SIG-M5 treated with dmso at 0.1 percent for 504 hours (cell line): ENCODE measurements around the gene TPRG1L.

ENCODE experiments used
- DNase-seq: peaks from one replicate; lab custom pipeline; 2025; ENCODE audit not compliant: unreplicated experiment; lab: John Stamatoyannopoulos, UW

TPRG1L gene

GRCh38 chr1:3626025-3626424 is 1.2 kb downstream of the TPRG1L start:
- no peak for DNase-seq

DNA sequence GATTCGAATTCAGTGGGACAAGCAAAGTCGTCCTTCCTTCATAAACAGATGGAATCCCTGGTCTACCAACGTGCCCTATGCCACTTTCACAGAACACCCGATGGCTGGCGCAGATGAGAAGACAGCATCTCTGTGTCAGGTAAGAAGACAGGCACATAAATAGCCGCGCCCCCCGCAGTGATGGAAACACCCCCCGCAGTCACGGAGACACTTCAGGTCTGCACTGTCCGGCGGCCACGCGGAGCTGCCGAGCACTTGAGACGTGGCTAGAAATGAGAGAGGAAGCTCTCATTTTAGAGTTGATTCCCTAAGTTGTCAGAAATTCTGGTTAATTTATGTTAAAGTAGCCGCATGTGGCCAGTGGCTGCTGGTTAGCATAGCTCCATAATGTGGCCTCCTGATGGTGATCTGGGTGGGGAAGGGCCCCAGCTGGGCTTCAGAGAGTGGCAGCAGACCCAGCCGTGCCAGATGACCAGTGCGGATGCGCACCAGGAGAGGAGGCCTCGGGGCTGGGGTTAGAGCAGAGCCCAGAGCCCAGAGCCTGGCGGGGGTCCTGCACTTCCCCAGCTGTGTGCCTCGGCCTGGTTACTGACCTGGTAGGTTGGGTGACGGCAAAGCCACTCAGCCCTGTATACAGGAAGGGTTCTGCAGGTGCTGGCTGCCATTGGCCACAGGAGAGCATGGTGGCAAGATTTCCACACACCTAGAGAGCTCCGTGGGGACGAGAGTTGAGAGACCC is 2.9 kb downstream of the TPRG1L start:
- DNase-seq, result no peak

- DNase-seq, result no peak
Measured at GRCh38 chr1:3628445-3628844, 3.6 kb downstream of the TPRG1L start.

DNA sequence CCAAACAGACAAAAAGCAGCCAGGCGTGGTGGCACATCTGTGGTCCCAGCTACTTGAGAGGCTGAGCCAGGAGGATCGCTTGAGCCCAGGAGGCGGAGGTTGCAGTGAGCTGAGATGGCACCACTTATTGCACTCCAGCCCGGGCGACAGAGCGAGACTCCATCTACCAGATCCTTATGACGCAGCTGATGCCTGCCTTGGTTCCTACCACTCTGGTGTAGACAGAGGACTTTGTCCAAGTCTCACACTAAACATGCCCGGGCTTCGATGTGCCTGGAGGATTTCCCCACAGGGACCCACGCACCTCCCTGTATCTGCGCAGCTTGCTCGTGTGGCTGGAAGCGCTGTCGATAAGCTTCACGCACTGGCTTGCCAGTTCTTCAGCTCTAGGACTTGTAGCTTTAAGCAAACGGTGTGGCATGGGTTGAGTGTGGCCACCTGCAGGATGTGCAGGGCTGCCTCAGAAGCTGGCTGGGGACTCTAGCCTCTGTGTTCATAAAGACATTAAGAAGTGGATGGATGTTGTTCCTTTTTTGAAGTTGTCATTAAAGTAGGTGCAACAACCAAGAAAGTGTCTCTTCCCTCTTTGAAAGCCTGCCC is 4.8 kb downstream of the TPRG1L start:
- DNase-seq, result no peak

- DNase-seq, result no peak
Measured at GRCh38 chr1:3630161-3630611, 5.4 kb downstream of the TPRG1L start.

DNA sequence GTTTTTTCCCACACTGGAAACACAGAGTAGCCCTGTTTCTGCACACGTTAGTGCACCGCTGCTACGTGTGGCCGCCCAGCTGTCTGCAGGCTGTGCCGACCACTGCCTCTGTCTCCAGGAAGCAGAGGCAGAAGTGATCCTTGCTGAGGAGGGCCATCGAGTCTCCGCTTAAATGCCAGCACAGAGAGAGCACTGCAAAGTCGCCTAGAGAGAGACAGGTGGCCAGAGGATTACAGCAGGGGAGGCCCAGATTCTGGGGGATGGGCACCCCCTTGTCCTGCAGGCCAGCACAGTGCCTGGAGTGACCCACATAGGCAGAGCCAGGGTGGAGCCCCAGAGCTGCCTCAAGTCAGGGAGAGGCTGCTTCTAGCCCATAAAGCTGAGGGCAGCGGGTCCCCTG is 6.1 kb downstream of the TPRG1L start:
- DNase-seq, result no peak

DNA sequence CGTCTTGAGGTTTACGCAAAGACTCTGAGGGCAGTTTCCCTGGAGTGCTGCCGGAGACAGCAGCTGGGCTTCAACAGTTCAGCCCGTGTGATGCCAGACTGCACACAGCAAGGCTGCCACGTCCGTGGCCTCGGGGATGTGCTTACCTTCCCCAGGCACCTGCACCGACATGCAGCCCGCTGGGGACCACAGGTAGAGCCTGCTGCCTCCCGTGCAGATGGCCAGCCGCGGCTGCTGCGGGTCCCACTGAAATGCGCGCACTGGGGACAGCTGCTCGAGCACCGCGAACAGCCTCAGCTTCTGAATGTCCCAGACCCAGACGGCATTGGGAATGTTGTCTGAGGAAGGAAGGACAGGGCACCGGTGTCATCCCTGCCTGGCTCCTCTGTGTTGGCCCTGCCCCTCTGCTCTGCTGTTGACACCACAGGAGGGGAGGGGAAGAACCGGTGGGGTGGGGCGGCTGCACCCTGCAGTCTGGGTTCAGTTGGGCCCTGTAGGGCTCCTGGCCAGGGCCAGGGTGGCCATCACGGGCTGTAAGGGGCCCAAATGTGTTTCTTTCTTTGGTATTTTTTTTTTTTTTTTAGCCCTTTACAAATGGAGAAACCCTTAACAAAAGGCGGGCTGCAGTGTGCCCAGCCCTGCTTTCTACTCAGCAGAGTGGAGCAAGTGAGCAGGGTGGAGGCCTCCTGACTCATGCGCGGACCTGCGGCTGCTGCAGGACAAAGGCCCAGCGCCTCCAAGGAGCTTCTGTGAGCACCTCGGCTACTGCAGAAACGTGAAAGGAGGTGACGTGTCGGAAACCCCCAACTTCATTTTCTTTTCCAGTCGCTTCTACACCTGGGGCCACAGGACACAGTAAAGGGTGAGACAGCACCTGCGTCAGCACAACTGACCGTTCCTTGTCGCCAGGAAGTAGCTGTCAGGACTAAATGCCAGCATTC is 6.8 kb downstream of the TPRG1L start:
- no peak for DNase-seq

DNA sequence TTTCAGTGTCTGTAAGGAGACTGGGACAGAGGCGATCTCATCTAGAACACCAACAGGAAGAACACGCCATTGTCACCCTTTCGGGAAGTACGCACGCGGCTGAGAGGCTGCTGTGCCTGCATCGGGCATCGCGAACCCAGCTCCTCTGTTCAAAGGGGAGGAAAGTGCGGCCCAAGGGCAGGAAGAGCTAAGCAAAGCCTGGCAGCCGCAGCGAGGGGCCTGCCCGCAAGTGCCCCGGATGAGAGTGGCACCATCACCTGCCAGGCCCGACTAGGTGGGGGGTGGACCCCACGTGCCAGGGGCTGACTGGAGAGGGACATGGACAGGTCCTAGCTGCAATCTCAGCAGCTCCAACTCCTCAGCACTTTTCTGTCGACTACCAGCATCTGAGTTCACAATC is 7.5 kb downstream of the TPRG1L start:
- no peak for DNase-seq

DNA sequence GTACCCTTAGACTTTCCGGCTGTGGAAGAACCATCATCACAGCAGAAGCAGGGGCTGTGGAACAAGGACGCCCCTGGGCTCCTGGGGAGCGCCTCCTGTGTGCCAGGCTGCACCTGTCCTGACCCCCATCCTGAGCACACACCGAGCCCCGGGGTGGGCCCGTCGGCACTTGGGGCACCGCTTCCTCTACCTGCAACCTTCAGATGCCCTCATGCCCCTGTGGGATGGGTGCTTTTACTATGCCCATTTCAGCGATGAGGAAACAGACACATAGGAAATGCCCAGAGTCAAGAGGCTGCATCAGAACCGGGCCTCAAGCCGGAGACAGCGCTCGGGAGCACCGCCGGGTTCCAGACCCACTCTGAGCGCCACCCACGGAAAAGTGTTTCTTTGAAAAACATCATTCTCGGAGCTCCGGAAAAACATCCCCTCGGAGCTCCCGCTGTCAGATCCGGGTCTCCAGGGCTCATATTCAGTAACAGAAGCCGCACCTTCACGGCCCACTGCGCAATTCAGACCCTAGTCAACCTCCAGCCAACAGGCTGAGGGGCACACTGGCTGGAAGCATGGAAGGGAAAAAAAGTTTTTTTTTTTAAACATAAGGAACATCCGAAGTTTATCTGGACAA is 8.0 kb downstream of the TPRG1L start:
- no peak for DNase-seq

GRCh38 chr1:3633344-3634058 is 8.7 kb downstream of the TPRG1L start:
- DNase-seq, result no peak

DNA sequence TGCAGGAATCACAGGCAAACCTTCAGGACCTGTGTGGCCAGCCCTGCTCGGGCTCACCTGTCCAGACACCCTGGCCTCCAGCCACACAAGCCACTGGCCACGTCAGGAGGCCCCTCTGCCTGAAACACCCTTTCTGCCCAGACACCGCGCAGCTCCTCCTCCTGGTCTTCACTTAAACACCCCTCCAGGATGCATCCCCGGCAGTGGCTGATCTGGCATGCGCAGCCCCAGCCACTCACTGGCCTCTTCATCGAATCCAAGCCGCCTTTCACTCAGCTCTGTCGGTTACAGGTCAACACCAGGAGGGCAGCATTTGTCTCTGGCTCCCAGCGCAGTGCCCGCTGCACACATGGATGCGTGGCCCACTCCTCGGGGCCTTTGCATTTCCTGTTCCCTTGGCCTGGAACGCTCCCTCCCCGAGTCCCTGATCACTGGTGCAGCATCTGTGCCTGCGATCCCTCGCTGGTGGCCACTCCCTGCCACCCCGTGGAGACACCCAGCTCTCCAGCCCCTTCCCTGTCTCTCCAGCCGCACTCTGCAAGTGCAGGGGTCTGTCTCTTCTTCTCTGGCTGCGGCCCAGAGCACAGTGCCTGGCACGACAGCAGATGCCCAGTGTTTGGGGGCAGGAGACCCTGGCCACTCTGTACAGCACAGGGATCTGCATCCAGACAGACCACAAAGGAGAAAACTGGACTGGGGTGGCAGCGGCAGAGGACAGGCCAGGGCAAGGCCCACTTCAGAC is 9.4 kb downstream of the TPRG1L start:
- no peak for DNase-seq

DNA sequence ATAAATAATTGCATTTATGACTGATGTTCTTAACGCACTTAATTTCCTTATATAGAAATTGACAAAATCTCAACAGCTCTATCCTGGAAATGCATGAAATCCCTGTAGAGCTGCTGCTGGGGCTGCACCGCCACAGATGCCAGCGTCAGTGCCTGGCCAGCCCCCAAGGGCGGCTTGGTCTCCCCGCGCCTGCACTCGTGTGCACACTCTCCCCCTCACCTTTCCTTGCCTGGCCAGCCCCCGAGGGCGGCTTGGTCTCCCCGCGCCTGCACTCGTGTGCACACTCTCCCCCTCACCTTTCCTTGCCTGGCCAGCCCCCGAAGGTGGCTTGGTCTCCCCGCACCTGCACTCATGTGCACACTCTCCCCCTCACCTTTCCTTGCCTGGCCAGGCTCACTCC is 11.3 kb downstream of the TPRG1L start:
- no peak for DNase-seq

DNA sequence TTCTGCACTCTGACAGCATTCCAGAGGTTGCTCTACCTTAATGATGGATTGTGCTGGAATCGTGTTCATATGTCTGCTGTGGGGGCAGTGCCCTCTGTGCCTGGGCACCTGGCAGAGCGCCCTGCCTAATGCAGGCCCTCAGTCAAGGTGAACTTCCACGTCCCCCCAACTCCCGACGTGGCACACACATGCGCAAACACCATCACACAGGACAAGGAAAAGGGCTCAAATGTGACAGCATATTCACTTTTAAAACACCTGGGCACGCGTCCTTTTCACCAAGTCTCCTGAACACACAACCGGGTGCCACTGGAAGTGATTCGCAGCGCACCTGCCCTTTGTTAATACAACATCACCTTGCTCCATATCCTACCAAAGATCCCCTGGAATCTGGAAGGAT is 11.7 kb downstream of the TPRG1L start:
- DNase-seq, result no peak

GRCh38 chr1:3638027-3638426 is 13.2 kb downstream of the TPRG1L start:
- no peak for DNase-seq

- no peak for DNase-seq
Measured at GRCh38 chr1:3638676-3639075, 13.9 kb downstream of the TPRG1L start.

- no peak for DNase-seq
Measured at GRCh38 chr1:3639397-3639911, 14.6 kb downstream of the TPRG1L start.

GRCh38 chr1:3640121-3640837 is 15.5 kb downstream of the TPRG1L start:
- DNase-seq, result no peak

GRCh38 chr1:3641046-3641760 is 16.4 kb downstream of the TPRG1L start:
- no peak for DNase-seq
